HG02610 (cell line): ENCODE results near the gene EDARADD.
"Not testable (repeated sequence)": the region's sequence is repeated elsewhere in the genome, so short reads cannot be mapped to it uniquely, and the experiment has no call there.

Experiments used
- ATAC-seq: cut with Tn5 transposase; IDR thresholded peaks from one replicate; pipeline ENCODE4 v1.9.1; 2021; ENCODE audit warnings: mild to moderate bottlenecking, moderate library complexity; ENCODE audit not compliant: unreplicated experiment

Gene EDARADD

GRCh38 chr1:236429715-236430274 lies 35.7 kb downstream of the EDARADD start:
- ATAC-seq = no peak

GRCh38 chr1:236433819-236434315 lies 39.8 kb downstream of the EDARADD start:
- ATAC-seq = no peak

- ATAC-seq = no peak
Observed at GRCh38 chr1:236438614-236439013, 44.5 kb downstream of the EDARADD start.

GRCh38 chr1:236440373-236440772 lies 46.3 kb downstream of the EDARADD start:
- no peak for ATAC-seq

GRCh38 chr1:236450779-236451178 lies 56.7 kb downstream of the EDARADD start:
- no peak for ATAC-seq

- peak; percentile 64 for ATAC-seq
Observed at GRCh38 chr1:236451796-236452373, 57.8 kb downstream of the EDARADD start.

- ATAC-seq = no peak
Observed at GRCh38 chr1:236455243-236455642, 61.2 kb downstream of the EDARADD start.

GRCh38 chr1:236457775-236458174 lies 63.7 kb downstream of the EDARADD start:
- ATAC-seq = peak; percentile 94

GRCh38 chr1:236458996-236459395 lies 64.9 kb downstream of the EDARADD start:
- ATAC-seq = no peak

GRCh38 chr1:236460103-236460502 lies 66.0 kb downstream of the EDARADD start:
- no peak for ATAC-seq

GRCh38 chr1:236464197-236464596 lies 70.1 kb downstream of the EDARADD start:
- ATAC-seq = not testable (repeated sequence)

- ATAC-seq = peak; percentile 34
Observed at GRCh38 chr1:236465231-236465958, 71.3 kb downstream of the EDARADD start.

- peak; percentile 91 for ATAC-seq
Observed at GRCh38 chr1:236465959-236466303, 71.8 kb downstream of the EDARADD start.

- ATAC-seq = no peak
Observed at GRCh38 chr1:236467327-236467641, 73.2 kb downstream of the EDARADD start.

- no peak for ATAC-seq
Observed at GRCh38 chr1:236468625-236469024, 74.5 kb downstream of the EDARADD start.

- no peak for ATAC-seq
Observed at GRCh38 chr1:236469466-236469865, 75.4 kb downstream of the EDARADD start.

- ATAC-seq = no peak
Observed at GRCh38 chr1:236471096-236471495, 77.0 kb downstream of the EDARADD start.

- ATAC-seq = no peak
Observed at GRCh38 chr1:236471653-236472052, 77.6 kb downstream of the EDARADD start.

GRCh38 chr1:236472850-236473788 lies 79.0 kb downstream of the EDARADD start:
- ATAC-seq = no peak

GRCh38 chr1:236476019-236476418 lies 81.9 kb downstream of the EDARADD start:
- ATAC-seq = no peak

GRCh38 chr1:236480758-236481436 lies 86.8 kb downstream of the EDARADD start:
- ATAC-seq = no peak
